ENCODE data around the gene RYR2. TPM values are rescaled to one million over a fixed set of nuclear protein-coding genes. Genes with fewer than 3 reads are reported as not detected.

RYR2 gene
- total RNA-seq, 1 experiment from 2014 or later: 3.4 TPM

GRCh38 chr1:237050915-237051314 is 8.9 kb downstream of the RYR2 start:
- no peak overlapping the region for H4K91ac ChIP-seq (ENCODE audit: insufficient read length, low read depth, low read length)
- H3K27me3 Mint-ChIP-seq (ENCODE audit: low read depth): no peaks in the 10 kb centered on the region
- no peak overlapping the region for H4K5ac ChIP-seq (ENCODE audit: insufficient read length, low read depth, low read length)
- no peak overlapping the region for H4K8ac ChIP-seq (replicated peaks; ENCODE audit: insufficient read length, low read depth, low read length)
- no peak overlapping the region for H2AK5ac ChIP-seq (ENCODE audit: insufficient read length, low read length)
- H3K14ac ChIP-seq (ENCODE audit: insufficient read depth, low read length): no peak overlapping the region
- no peak overlapping the region for H3K4me2 ChIP-seq (ENCODE audit: insufficient read depth, insufficient read length, low read length)
- H3K27me3 ChIP-seq (ENCODE audit: insufficient read depth, low read length): no peaks in the 10 kb centered on the region
- WGBS (ENCODE audit: extremely low coverage, insufficient read length, low lambda C conversion rate): 80% methylated on average over 1 of the region's 3 CpGs
- no peak overlapping the region for H2BK15ac ChIP-seq (ENCODE audit: low read depth, low read length)
- no peak overlapping the region for H3T11ph ChIP-seq (ENCODE audit: low read length)
- no peak overlapping the region for H3K23ac ChIP-seq (ENCODE audit: insufficient read length, low read depth, low read length)
- H2BK20ac ChIP-seq (ENCODE audit: low read depth, low read length, poor library complexity, severe bottlenecking): no peak overlapping the region
- no peak overlapping the region for H2AFZ ChIP-seq (ENCODE audit: low read length)
- no peak for TF ChIP-seq CTCF (conservative IDR thresholded peaks at IDR 0.05)
- no peak overlapping the region for H3K4ac ChIP-seq (ENCODE audit: low read depth, low read length)
- DNase-seq: no peak
- H3K27ac Mint-ChIP-seq: no peak overlapping the region
- peaks cover 7% of the 10 kb centered on the region; the same call in 1 of the 2 replicates for H3K4me1 ChIP-seq (ENCODE audit: insufficient read depth, low read length)
- H3K79me2 ChIP-seq (ENCODE audit: insufficient read depth, low read length): peaks cover 2% of the 10 kb centered on the region; the same call in 1 of the 2 replicates
- no peak overlapping the region for H3K56ac ChIP-seq (ENCODE audit: insufficient read length, low read depth, low read length)
- H3K4me3 Mint-ChIP-seq: no peak overlapping the region
- peaks cover 0 to 2% of the 10 kb centered on the region in 2 experiments; a peak in 1 of 5 replicates for H3K9me3 Mint-ChIP-seq
- H3K9me3 ChIP-seq (ENCODE audit: control insufficient read depth, low read depth, low read length): no peaks in the 10 kb centered on the region
- H3K9ac ChIP-seq (ENCODE audit: extremely low read depth, insufficient read length, low read length): no peak overlapping the region
- H3K36me3 Mint-ChIP-seq (ENCODE audit: insufficient read depth in 1 of 3, low read depth in 3 of 3): peaks cover 0 to 6% (median 4%) of the 10 kb centered on the region in 3 experiments; a peak in 2 of 7 replicates
- H3K18ac ChIP-seq (ENCODE audit: insufficient read length, low read depth, low read length): no peak overlapping the region
- H3K4me1 Mint-ChIP-seq: peaks cover 7 to 10% of the 10 kb centered on the region in 2 experiments
- no peak overlapping the region for H2BK5ac ChIP-seq (ENCODE audit: insufficient read length, low read length)
- H3K27ac ChIP-seq (ENCODE audit: insufficient read length, low read depth, low read length): no peak overlapping the region
- H2BK120ac ChIP-seq (ENCODE audit: low read depth, low read length, poor library complexity, severe bottlenecking): no peak overlapping the region
- no peaks in the 10 kb centered on the region for H4K20me1 ChIP-seq (ENCODE audit: control insufficient read depth, insufficient read depth, insufficient read length)
- H3K79me1 ChIP-seq (ENCODE audit: insufficient read depth, low read depth, low read length, poor library complexity, severe bottlenecking): no peaks in the 10 kb centered on the region
- no peak overlapping the region for H2BK12ac ChIP-seq (ENCODE audit: insufficient read length, low read depth, low read length)
- H3K23me2 ChIP-seq (ENCODE audit: insufficient read length, low read depth, low read length, poor library complexity, severe bottlenecking): no peaks in the 10 kb centered on the region
